ENCODE results near the gene ALDH7A1.

DNA sequence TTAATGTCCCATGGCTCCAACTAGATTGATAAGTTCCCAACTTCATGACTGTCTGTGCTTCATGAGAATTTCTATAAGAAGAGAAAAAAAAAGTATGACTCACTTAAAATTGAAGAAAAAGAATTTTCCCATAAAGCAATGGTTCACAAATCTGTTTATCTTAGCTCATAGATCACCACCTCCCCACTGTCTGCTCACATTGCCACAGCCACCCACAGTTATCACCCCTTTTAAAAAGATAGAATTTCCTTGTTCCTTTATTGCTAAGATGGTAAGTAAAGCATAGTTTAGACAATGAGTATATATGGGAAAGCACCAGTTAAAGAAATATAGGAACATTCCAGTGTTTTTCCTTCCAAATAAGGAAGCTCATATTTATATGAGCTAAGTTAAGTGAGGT is 67.1 kb downstream of the ALDH7A1 start:
- TF ChIP-seq, protein P1, sequence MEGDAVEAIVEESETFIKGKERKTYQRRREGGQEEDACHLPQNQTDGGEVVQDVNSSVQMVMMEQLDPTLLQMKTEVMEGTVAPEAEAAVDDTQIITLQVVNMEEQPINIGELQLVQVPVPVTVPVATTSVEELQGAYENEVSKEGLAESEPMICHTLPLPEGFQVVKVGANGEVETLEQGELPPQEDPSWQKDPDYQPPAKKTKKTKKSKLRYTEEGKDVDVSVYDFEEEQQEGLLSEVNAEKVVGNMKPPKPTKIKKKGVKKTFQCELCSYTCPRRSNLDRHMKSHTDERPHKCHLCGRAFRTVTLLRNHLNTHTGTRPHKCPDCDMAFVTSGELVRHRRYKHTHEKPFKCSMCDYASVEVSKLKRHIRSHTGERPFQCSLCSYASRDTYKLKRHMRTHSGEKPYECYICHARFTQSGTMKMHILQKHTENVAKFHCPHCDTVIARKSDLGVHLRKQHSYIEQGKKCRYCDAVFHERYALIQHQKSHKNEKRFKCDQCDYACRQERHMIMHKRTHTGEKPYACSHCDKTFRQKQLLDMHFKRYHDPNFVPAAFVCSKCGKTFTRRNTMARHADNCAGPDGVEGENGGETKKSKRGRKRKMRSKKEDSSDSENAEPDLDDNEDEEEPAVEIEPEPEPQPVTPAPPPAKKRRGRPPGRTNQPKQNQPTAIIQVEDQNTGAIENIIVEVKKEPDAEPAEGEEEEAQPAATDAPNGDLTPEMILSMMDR (IDR thresholded peaks at IDR 0.05; ENCODE audit: low read length) = no peak
- no peak for TF ChIP-seq EZH2 (optimal IDR thresholded peaks at IDR 0.05; ENCODE audit: low read depth, low read length)
